ENCODE data around the gene SNAI3.

The SNAI3 gene

DNA sequence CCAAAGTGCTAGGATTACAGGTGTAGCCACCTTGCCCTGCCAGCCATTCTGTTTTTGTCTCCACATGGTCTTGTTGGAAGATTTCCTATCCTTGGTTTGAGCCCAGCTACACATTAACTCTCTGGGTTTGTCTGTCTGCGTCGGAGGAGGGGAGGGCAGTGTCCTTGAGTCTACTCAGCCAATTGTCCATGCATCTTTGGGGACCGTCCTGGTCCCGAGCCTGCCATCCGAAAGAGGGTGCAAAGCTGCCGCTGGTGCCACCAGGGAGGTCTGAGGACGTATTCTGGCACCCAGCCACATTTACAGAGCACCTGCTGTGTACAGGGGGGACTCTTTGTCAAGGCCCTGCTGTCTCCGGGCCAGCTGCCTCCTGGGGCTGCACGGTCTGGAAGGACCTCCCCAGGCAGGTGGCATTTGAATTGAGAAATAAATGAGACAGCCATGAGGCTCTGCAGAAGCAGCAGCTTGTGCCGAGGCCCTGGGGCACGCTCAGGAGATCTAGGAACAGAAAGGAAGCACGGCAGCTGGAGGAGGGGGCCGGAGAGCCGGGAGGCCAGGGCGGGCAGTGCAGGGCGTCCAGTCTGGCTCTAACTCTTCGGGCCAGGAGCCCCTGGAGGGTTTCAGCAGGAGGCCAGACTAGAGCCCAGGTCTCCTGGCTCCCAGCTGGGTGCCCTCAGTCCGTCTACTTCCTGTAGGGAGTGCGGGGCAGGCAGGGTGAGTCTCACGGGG lies 36.9 kb downstream of the SNAI3 start:
- no peak for FAIRE-seq

DNA sequence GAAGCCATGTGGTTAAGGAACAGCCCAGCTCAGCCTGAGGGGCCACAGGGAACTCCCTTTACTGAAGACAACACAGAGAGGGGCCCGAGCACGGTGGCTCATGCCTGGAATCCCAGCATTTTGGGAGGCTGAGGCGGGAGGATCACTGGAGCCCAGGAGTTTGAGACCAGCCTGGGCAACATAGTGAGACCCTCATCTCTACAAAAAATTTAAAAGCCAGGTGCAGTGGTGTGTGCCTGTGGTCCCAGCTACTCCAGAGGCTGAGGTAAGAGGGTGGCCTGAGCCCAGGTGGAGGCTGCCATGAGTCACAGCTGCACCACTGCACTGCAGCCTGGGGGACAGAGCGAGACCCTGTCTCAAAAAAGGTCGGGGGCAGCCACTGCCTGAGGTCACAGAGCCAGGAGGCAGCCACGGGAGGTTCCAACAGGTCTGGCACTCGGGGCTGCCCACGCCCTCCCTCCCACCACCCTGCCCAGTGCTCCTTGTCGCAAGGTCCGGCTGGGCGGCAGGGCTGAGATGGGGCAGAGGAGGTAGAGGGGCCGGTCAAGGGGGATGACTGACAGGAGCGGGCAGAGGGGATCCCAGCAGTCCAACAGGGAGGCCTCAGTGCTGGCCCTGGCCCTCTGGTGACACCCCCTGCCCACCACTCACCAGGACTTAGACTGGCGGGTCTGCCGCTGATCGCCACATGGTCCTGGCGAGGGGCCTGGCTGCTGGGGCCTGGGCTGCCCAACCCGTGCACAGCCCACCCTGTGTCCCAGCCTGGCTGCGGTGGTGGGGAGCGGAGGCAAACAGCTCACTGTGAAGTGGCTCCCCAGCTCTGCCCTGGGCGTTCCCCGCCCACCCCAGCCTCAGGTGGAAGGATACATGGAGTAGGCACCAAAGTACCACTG lies 38.9 kb downstream of the SNAI3 start:
- FAIRE-seq = no peak

GRCh38 chr16:88646345-88647034 lies 39.8 kb downstream of the SNAI3 start:
- no peak for FAIRE-seq

DNA sequence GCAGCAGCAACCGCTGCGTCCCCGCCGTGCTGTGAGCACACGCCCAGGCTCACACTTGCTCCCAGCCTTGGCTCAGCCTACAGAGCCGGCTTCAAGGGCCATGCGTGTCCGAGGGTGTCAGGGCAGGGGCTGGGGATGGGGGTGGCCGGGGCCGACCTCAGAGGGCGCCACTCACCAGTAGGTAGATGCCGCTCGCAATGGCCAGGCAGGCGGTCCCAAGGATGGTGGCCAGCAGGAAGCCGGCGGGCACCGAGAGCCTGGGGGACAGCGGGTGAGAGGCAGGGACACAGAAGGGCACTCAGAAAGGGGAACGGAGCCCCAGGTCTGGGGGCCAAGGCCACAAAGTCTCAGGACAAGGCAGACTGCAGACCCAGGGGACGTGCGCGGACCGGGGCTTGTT lies 40.4 kb downstream of the SNAI3 start:
- FAIRE-seq = no peak

GRCh38 chr16:88645455-88645854 lies 40.9 kb downstream of the SNAI3 start:
- no peak for FAIRE-seq

DNA sequence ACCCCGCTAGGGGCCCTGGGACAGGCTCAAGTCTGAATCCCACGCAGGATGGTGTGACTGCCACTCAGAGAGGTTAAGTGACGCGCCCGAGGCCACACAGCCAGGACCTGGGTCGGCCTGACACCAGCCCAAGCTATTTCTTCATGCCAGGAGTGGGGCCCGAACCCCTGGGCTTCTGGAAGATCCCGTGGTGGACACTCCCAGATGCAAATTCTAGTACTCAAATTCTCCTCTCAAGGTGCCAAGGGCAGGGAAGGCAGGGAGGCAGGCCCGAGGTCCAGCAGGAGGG lies 42.7 kb downstream of the SNAI3 start:
- no peak for FAIRE-seq

GRCh38 chr16:88642881-88643643 lies 43.2 kb downstream of the SNAI3 start:
- no peak for FAIRE-seq

- no peak for FAIRE-seq
Observed at GRCh38 chr16:88640498-88641247, 45.6 kb downstream of the SNAI3 start.

- no peak for FAIRE-seq
Observed at GRCh38 chr16:88640039-88640495, 46.2 kb downstream of the SNAI3 start.

- FAIRE-seq = no peak
Observed at GRCh38 chr16:88639231-88640038, 46.9 kb downstream of the SNAI3 start.

DNA sequence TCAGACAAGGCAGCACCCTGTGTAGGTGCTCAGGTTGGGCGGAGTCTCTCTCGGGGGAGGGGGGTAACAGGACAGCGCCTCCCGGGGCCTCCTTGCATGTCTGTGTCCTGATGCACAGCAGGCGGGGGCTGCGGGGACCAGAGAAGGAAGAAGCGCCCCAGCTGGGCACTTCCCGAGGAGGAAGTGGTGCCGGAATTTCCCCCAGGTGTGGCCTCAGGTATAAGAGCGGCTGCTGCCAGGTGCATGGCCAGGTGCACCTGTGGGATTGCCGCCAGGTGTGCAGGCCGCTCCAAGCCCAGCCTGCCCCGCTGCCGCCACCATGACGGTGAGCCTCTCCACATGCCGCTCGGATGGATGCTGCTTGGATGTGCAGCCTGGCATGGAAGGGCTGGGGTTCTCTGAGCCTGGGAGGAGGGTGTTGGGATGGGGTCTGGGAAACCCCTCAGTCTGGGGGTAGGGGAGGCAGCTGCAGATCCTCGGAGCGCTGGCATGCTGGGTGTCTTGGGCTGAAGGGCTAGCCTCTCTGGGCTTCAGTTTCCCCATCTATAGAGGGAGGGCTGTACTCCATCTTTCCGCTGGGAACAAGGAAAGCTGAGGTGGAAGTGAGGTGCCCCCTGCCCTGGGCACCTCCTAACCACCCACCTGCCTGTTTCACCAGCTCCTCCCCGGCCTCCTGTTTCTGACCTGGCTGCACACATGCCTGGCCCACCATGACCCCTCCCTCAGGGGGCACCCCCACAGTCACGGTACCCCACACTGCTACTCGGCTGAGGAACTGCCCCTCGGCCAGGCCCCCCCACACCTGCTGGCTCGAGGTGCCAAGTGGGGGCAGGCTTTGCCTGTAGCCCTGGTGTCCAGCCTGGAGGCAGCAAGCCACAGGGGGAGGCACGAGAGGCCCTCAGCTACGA lies 47.7 kb downstream of the SNAI3 start, which contains the start of gene IL17C:
Gene IL17C, plus strand, starts transcription at position 250 of the 908 bp plus-strand sequence. Its CDS starts 70 bp downstream, at position 320.
- no peak for FAIRE-seq

DNA sequence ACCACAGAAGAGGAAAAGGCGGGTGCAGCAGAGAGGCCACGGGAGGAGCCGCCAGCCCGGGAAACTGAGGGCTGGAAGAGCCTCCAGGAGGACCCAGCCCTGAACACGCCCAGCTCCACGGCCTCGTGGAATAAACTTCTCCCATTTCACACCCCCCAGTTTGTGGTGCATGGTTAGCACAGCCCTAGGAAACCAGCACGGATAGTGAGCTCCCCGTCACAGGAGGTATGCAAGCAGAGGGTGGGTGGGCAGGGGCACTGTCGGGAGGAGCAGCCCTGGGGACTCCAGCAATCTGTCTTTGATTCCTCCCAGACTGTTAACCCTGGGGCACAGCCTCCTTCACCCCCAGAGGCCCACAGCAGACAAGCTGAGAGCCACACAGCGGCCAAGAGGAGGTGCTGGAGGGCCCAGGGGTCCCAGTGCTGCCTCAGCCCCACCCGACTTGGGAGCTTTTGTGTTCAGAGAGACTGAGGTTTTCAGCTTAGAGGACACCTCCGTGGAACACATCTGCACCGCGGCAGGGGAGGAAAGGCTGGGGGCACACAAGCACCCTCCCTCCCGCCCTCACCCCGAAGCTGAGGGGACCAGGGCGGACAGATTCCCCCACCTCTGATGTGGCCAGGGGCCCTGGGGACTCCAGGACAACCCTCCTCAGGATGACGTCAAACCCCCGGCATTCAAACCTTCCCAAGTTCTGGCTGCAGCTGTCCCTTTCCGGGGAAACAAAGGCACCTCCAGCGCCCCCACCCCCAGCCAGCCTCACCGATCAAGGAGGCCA lies 49.6 kb downstream of the SNAI3 start:
- FAIRE-seq = no peak

DNA sequence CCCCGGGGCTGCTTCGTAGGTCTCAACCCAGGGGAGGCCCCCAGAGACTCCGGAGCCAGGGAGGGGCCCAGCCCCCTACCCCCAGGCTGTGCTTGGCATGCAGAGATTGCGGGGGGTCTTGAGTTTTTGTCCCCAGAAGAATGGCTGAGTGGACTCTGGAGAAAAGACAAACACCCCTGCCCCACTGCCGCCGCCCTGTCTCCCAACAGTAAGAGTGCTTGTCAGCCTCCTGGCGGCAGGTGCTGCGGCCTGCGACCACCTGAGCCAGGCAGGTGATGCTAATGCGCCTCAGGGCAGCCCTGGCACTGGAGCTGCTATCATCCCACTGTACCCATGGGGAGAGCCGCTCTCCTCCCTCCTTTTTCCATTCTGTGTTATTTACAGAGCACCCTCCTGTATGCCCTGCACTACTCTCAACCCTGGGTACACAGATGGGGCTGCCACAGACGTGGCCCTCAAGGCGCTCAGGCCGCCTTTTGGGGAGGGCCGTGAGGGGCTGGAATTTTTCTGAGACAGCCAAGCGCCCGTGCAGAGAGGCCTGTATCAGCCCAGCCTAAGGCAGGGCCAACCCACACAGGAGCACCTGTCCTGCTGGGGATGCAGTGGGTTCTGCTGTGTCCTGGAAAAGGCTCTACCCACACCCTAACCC lies 50.5 kb downstream of the SNAI3 start:
- no peak for FAIRE-seq

DNA sequence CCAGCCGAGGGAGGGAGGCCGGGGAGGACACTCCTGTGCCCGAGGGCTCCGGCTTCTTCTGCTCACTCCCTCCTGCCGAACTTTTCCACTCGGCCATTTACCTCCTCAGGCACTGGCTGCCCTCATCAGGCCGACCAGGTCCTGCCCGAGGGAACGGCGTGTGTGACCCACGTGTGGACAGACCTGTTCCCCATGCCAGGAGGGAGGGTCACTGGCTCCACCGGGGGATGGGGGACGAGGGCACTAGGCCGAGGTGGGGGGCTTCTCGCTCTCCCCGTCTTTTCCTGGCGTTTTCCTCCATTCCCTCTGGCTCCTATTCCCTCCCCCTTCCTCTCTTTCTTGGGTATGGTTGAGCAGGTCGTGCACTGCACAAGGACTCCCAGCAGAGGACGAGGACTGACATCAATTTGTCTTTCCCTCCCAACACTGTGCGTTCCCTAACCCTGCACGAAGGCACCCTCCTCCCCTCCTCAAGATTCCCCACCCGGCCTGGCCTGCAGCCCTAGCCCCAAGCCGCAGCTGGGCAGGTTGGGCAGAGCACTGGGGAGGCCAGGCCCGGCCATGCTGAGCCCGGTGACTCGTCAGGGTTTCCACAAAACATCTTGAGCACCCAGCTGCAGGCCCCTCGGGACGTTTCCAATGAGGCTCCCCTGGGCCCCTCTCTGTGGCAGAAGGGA lies 51.2 kb downstream of the SNAI3 start:
- FAIRE-seq = no peak

- no peak for FAIRE-seq
Observed at GRCh38 chr16:88634141-88634993, 51.9 kb downstream of the SNAI3 start.

- no peak for FAIRE-seq
Observed at GRCh38 chr16:88633684-88634140, 52.6 kb downstream of the SNAI3 start.

DNA sequence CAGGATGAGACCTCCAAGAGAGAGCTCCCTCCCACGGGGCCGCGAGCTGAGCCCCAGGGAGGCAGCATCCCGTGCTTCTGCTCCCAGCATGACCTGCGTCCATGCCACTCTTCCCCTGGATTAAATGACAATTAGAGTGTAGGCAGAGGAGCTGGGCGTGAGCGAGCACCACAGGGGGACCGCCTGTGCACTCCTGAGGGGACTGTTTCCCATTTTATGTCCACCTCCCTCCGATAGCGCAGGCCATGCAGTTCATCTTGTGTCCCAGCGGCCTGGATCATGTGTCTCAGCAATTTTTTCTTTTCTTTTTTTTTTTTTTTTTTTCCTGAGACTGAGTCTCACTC lies 53.7 kb downstream of the SNAI3 start:
- no peak for FAIRE-seq

Measured in islet of Langerhans (tissue), 1 donor.